GOT3 (cell line): ENCODE measurements around the gene E2F7.

Experiments
- DNase-seq: peaks from one replicate; lab custom pipeline; 2025; ENCODE audit warnings: mixed read lengths; lab: John Stamatoyannopoulos, UW

The E2F7 gene

GRCh38 chr12:77062846-77063461 is 2.4 kb downstream of the E2F7 start:
- no peak for DNase-seq

DNA sequence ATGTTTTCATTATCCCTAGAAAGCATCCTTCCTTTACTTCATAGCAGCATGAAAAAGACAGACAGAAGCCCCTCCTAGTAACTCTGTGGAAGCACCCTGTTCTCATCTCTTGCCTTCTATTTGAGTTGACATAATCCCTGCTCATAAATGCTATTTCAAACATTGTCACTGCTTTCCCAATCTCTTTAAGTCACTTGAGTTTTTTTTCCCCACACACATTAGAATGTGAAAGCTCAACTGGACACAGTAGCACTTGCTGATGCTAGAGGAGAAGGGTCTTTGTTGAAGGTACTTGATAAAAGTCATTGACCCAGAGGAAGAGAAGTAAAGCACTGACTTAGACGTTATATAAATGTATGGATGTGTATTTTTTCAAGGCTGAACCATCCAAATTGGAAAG is 3.0 kb downstream of the E2F7 start:
- no peak for DNase-seq

GRCh38 chr12:77060883-77061240 is 4.5 kb downstream of the E2F7 start:
- DNase-seq: no peak

GRCh38 chr12:77060136-77060882 is 5.1 kb downstream of the E2F7 start:
- DNase-seq: no peak

DNA sequence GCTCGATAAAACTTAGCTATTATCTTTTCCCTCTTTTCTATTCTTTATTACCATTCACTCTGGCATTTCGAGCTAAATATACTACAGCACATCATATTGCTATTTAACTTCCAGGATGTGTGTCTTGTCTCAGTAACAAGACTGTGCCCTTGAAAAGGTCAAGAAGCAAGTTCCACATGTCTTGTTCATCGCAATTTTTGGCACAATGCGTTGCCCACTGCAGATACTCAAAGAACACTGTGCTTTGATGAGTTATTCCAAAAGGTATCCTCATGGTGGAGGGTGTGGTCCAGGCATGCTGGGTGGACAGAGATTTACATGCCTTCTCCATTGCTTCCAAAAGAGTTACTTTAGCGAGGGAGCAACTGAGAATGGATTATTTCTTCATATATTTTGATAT is 6.6 kb downstream of the E2F7 start:
- no peak for DNase-seq

GRCh38 chr12:77054851-77055250 is 10.5 kb downstream of the E2F7 start:
- no peak for DNase-seq

DNA sequence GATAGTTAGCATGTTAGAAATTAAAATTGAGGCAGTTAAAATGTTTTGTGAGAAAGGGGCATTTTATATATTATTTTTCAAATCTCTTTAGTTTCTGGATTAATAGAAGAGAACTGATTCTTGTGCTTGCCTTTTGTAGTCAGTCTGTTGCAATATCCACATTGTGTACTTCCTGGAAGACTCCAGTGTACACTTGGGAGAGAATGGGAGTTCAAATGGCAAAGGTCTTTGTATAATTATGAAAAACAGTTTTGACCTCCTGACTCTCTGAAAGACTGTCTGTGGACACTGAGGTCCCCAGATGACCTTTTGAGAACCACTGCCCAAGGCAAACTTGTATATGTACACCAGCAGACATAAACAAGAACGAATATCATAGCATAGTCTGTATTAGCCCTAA is 12.1 kb downstream of the E2F7 start:
- no peak for DNase-seq

GRCh38 chr12:77049767-77050353 is 15.5 kb downstream of the E2F7 start:
- DNase-seq: no peak

DNA sequence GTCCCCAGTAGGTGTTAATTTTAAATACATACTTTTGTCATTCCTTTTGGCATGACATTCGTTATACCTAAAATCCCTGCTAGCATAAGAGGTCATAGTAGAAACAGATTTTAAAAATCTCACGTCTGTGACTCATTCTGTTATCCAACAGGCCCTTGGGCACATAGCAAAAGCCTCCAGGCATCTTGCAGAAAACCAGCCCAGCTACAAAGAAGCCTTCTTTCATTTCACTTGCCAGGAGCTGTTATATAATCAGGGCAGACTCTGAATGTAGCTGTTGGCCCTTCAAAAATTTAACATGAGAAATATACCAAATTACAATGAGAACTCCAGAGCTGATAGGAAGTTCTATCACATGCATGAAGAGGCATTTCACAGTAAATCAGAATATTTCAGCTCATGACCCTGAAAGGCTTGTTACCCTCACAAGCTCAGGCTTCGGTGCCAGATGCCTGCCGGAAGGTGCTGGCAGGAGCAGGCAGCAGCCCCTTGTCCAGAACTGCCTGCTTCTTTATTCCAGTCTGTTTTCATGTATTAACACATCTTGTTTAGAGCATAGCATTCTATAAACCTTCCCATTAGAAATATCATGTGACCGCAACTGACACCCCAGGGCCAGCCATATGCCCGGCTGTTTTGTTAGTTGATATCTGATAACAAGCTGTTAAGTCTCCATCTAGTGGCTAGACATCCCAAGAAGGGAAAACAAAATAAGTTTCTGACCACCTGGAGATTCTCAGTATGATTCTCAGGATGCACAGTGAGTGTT is 17.8 kb downstream of the E2F7 start:
- no peak for DNase-seq

- DNase-seq: no peak
These were observed 18.9 kb downstream of the E2F7 start for GRCh38 chr12:77046468-77046867.

GRCh38 chr12:77045183-77045582 is 20.2 kb downstream of the E2F7 start:
- DNase-seq: no peak

GRCh38 chr12:77044721-77045120 is 20.6 kb downstream of the E2F7 start:
- no peak for DNase-seq

DNA sequence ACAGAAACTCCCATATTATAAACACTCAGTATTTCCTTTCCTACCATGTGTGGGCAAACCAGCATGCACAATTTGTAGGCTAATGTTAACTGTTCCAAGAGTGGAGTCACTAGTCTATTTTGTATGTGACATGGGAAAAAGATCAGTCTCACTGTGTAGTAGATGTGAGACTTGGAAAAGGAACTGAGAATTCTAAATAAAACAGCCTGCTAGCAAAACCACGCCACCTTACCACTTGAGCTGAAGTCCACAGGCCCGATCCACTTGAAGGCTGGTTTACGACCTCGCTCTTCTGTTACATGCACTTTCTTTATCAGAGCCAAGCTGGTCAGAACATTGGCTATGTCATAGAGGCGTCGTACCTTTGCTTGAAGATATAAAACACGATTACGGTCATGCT is 22.5 kb downstream of the E2F7 start:
- DNase-seq: no peak

DNA sequence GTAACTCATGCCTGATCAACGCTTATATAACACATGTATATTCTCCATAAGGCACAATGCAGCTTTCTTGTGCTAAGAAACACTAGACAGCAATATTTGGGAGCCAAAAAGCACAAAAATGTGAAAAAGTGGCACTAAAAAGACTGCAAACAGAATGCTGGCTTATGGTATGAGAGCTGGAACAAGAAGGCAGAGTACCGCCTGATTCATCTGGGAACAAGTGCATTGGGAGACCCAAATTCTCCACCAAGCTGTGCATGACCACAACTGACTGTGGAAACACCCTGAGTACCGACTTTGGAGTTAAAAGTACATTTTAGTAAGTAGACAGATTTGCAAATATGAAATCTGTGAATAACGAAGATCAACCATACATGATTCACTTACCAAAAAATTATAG is 25.1 kb downstream of the E2F7 start:
- DNase-seq: no peak

DNA sequence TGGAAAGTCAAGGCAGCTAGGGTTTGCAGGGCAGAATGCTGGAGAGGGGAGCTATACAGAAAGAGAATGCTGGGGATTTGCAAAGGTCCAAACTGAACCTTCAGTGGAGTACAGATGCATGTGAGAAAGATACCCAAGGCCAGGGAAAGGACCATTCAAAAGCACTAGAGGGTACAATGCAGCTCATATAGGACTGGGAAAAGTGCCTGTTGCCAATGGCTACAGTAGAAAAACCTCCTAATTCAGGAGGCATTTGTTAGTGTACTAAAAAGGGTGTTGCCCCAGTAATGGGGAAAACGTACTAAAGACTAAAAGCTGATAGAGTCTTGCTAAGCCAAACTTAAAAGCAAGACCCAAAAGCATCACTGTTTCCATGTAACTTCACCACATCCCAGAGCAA is 30.1 kb downstream of the E2F7 start:
- DNase-seq: no peak

GRCh38 chr12:77033658-77034536 is 31.5 kb downstream of the E2F7 start:
- no peak for DNase-seq

DNA sequence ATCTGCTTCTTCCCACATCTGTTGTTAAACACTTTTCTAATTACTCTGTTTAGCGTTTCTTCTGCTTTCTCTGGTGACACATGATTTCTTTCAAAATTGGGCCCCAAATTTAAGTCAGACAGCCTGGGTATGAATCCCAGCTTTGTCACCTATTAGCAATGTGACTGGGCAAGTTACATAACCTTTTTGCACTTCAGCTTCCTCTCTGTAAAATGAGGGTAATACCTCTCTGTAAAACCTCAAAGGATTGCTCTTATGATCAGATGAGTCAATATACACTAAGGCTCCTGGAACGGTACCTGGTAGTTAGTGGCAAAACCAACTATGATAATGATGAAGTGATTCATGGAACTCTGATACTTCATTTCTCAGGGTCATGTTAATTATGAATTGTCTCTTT is 33.0 kb downstream of the E2F7 start:
- no peak for DNase-seq

- DNase-seq: no peak
These were observed 33.6 kb downstream of the E2F7 start for GRCh38 chr12:77031745-77032144.

DNA sequence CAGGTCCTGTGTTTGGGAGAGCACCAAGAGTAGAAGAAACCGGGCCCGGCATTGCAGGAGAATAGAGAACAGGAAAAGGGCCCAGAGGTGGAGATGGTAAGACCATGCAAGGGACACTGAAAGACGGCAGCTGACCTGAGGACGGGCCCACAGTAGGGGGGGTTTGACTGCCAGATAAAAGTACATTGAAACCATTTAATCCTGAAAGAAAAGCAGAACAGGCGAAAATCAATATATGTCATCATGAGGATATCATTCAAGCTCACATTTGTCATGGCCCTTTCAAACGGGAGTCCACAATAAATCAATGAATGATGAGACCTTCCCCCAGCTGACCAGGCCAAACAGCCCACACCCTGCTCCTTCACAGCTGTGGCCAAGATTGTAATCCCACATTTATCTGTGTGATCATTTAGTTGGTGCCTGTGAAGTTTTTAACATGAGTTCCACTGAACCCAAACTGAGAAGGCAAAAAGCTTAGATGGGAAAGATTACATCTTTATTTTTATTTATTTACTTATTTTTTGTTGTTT is 39.5 kb downstream of the E2F7 start:
- DNase-seq: no peak

GRCh38 chr12:77023501-77023900 is 41.9 kb downstream of the E2F7 start:
- no peak for DNase-seq

DNA sequence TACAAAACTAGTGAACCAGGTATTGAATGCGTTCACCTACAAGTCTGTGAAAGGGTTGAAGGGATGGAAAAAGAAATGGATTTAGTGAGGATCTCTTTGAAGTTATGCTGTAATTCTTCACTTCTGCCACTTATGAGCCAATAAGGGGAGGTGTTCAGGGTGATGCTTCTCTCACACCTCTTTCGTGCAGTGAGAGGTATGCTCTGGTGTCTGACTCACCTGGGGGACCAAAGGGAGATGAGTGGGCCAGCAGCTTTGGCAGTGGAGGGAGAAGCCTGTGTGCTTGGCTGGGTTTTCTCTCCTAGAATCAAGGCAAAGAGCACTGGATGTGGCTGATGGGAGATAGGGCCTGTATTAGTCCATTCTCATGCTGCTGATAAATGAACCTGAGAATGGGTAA is 45.4 kb downstream of the E2F7 start:
- no peak for DNase-seq

DNA sequence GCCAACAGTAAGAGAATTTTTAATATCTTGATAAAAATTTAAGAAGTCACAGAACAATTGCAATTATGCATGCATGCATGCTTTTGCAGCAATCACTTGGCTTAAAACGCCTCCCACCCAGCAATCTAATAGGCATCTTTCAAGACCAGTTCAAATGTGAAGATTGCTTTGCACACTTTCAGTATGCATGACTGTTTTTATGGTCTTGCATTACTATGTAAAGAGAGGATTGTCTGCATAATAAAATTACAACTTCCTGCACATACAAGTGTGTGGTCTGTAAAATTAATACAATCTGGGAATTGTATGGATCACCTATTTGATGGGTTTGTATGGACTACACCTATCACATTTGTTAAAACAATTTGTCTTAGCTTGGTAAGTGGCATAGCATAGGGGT is 48.8 kb downstream of the E2F7 start:
- no peak for DNase-seq
